Kidney (tissue), 14 donors: ENCODE data around the gene ZC3H13. TPM values are rescaled to one million over a fixed set of nuclear protein-coding genes. Genes with fewer than 3 reads are reported as not detected.

Experiments used
- DNase-seq, 5 donors: peaks; one replicate each; pipeline ENCODE4 v3.0.0-alpha.2; 2013 to 2020
- FAIRE-seq: peaks from 2 replicates; lab custom pipeline; 2012; peaks lifted over from hg19 to GRCh38; lab: Jason Lieb, UNC
- H3K27ac ChIP-seq, 2 donors: one replicate each; pipeline ENCODE4 v1.7.0; 2013; ENCODE audit warnings: low read depth in 2 of 2, low read length in 2 of 2, inconsistent platforms in 1 of 2
- H3K27me3 ChIP-seq: one replicate; pipeline ENCODE4 v1.7.1; 2013; ENCODE audit warnings: low read length, inconsistent platforms; ENCODE audit not compliant: control insufficient read depth, insufficient read depth
- H3K36me3 ChIP-seq, 3 donors: one replicate each; pipeline versions ENCODE4 v1.7.0 to v1.7.1; 2013; ENCODE audit warnings: low read length in 3 of 3, control low read depth in 1 of 3, inconsistent platforms in 1 of 3; ENCODE audit not compliant: insufficient read depth in 3 of 3, control insufficient read depth in 2 of 3
- H3K4me1 ChIP-seq, 3 donors: one replicate each; pipeline versions ENCODE4 v1.7.0 to v1.7.1; 2013; ENCODE audit warnings: low read length in 3 of 3, inconsistent platforms in 1 of 3, low read depth in 1 of 3; ENCODE audit not compliant: control insufficient read depth in 2 of 3, insufficient read depth in 2 of 3
- H3K4me3 ChIP-seq, 3 donors: one replicate each; pipeline versions ENCODE4 v1.7.0 to v1.8.1; 2013; ENCODE audit warnings: low read length in 3 of 3, control low read depth in 1 of 3, inconsistent platforms in 1 of 3
- H3K9ac ChIP-seq, 3 donors: one replicate each; pipeline versions ENCODE4 v1.7.0 to v1.7.1; 2013; ENCODE audit warnings: low read length in 3 of 3, control low read depth in 1 of 3, inconsistent platforms in 1 of 3
- H3K9me3 ChIP-seq, 3 donors: one replicate each; pipeline versions ENCODE4 v1.7.0 to v1.7.1; 2013; ENCODE audit warnings: low read length in 3 of 3, control low read depth in 1 of 3, inconsistent platforms in 1 of 3; ENCODE audit not compliant: control insufficient read depth in 2 of 3, insufficient read depth in 1 of 3
- intact Hi-C: fragments of 100-400 bp; cut with DNase I; formaldehyde crosslinking; loops from one replicate; pipeline ENCODE4 v1.11.1; 2022
- polyA plus RNA-seq: library from polyadenylated mRNA; stranded (reverse); fragments of 350-450 nt; fragmentation: Illumina TruSeq; extraction: RNeasy Lipid Tissue Mini Kit (QIAGEN cat#74804); gene quantifications from one replicate; pipeline ENCODE4 v1.2.3, GENCODE V29; 2014; ENCODE audit warnings: low read depth, low replicate concordance; ENCODE audit not compliant: insufficient read depth
- total RNA-seq: library from RNA; stranded (reverse); fragmentation: NEBNext Ultra II Directional; extraction: Animal tissue kit (Norgen Biotek cat#: 25700); gene quantifications from one replicate; pipeline ENCODE4 v1.2.1, GENCODE V29; 2021
- TF ChIP-seq, protein P1 (sequence below): IDR thresholded peaks from 3 replicates; pipeline ENCODE4 v1.5.1; 2012; ENCODE audit warnings: mild to moderate bottlenecking, moderate library complexity, borderline replicate concordance; ENCODE audit not compliant: insufficient read depth; ENCODE audit errors: extremely low read depth
- donor health status: control.
- donor health status: control.
- donor health status: control.
- donor health status: control.
- donor health status: control.
- donor health status: DM: yes; HTN: yes; CAD: no.
- donor health status: Normal renal cell carcinoma (clear cell type).

ZC3H13 gene
- total and polyA plus RNA-seq, 2 donors from 2014 or later, result 6.4 to 53.1 TPM

- FAIRE-seq (no peak), DNase-seq (no peak)
- intact Hi-C loops, result no loop called here
- H3K36me3 ChIP-seq, result peaks cover 7 to 8% (median 7%) of the 10 kb centered on the region in 3 donors
- no peaks in the 10 kb centered on the region for H3K9me3 ChIP-seq
- H3K27me3 ChIP-seq, result no peaks in the 10 kb centered on the region
- H3K9ac ChIP-seq, result no peak overlapping the region
- H3K27ac ChIP-seq, result no peak overlapping the region
- TF ChIP-seq, protein P1, sequence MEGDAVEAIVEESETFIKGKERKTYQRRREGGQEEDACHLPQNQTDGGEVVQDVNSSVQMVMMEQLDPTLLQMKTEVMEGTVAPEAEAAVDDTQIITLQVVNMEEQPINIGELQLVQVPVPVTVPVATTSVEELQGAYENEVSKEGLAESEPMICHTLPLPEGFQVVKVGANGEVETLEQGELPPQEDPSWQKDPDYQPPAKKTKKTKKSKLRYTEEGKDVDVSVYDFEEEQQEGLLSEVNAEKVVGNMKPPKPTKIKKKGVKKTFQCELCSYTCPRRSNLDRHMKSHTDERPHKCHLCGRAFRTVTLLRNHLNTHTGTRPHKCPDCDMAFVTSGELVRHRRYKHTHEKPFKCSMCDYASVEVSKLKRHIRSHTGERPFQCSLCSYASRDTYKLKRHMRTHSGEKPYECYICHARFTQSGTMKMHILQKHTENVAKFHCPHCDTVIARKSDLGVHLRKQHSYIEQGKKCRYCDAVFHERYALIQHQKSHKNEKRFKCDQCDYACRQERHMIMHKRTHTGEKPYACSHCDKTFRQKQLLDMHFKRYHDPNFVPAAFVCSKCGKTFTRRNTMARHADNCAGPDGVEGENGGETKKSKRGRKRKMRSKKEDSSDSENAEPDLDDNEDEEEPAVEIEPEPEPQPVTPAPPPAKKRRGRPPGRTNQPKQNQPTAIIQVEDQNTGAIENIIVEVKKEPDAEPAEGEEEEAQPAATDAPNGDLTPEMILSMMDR, result no peak
- no peak overlapping the region for H3K4me3 ChIP-seq
- no peaks in the 10 kb centered on the region for H3K4me1 ChIP-seq
Observed at GRCh38 chr13:46035066-46035465, 17.5 kb downstream of the ZC3H13 start.

DNA sequence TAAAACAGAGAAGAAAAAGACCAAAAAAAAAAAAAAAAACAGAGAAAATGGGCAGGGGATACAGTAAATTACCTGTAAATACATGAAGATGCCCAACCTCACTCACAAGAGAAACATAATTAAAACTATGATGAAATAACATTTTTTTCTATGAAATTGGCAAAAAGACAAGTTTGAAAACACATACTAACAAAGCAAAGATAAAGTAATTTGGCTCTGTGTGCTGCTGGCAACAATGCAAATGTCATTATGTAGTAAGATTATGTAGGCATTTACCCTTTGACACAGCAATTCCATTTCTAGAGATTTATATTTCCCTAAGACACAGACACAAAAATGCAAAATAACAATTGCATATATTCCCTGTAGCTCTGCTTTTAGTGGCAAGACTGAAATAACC, 20.2 kb downstream of the ZC3H13 start:
- Histone ChIP-seq H3K4me3 (no peak overlapping the region), H3K4me1 (no peaks in the 10 kb centered on the region), H3K36me3 (peaks cover 0 to 3% (median 2%) of the 10 kb centered on the region in 3 donors), H3K9me3 (no peaks in the 10 kb centered on the region), H3K9ac (no peak overlapping the region), H3K27me3 (no peaks in the 10 kb centered on the region), H3K27ac (no peak overlapping the region)
- TF ChIP-seq, protein P1, result no peak
- no peak for FAIRE-seq
- intact Hi-C loops, result no loop called here
- no peak for DNase-seq

DNA sequence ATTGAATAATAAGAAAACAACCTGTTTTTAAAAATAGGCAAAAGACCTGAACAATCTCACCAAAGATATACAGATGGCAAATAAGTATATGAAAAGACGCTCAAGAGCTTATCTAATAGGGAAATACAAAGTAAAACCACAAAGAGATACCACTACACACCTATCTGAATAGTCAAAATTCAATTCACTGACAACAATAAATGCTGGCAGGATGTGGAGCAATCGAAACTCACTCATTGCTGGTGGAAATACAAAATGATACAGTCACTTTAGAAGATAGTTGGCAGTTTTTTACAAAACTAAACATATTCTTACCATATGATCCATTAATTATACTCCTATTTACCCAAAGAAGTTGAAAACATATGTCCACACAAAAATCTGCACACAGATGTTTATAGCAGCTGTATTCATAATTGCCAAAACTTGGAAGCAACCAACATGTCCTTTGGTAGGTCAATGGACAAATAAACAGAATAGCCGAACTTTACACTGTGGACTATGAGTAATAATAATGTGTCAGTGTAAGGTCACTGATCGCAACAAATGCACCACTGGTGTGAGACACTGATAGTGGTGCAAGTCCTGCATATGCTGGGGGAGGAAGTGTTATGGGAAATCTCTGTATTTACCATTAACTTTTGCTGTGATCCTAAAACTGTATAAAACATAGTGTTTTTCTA, 20.8 kb downstream of the ZC3H13 start:
- no peaks in the 10 kb centered on the region for H3K9me3 ChIP-seq
- no peak overlapping the region for H3K9ac ChIP-seq
- FAIRE-seq (no peak), DNase-seq (no peak)
- peaks cover 0 to 3% (median 2%) of the 10 kb centered on the region in 3 donors for H3K36me3 ChIP-seq
- H3K27ac ChIP-seq, result no peak overlapping the region
- intact Hi-C loops, result no loop called here
- H3K27me3 ChIP-seq, result no peaks in the 10 kb centered on the region
- no peaks in the 10 kb centered on the region for H3K4me1 ChIP-seq
- no peak overlapping the region for H3K4me3 ChIP-seq
- TF ChIP-seq, protein P1, result no peak

DNA sequence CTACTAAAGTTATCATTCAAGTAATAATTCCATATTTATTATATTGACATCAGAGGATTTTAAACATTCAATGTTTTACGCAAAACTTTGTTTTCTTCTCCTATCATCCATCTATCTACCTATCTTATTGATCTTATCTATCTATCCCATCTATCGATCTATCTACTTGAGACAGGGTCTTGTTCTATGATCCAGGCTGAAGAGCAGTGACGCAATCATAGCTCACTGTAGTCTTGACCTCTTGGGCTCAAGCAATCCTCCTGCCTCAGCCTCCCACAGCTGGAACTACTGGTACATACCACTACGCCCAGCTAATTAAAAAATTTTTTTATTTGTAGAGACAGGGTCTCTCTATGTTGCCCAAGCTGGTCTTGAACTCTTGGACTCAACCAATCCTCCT, 27.4 kb downstream of the ZC3H13 start:
- no peak for DNase-seq
- FAIRE-seq, result no peak
- Histone ChIP-seq H3K9ac (no peak overlapping the region), H3K4me1 (no peaks in the 10 kb centered on the region), H3K36me3 (peaks cover 0 to 2% (median 0%) of the 10 kb centered on the region in 3 donors), H3K9me3 (no peaks in the 10 kb centered on the region), H3K27ac (no peak overlapping the region), H3K4me3 (no peak overlapping the region), H3K27me3 (no peaks in the 10 kb centered on the region)
- intact Hi-C loops, result no loop called here
- TF ChIP-seq, protein P1, result no peak
